GM21786 (cell line): ENCODE measurements around the gene AP1G1.
"Not testable (repeated sequence)": the region's sequence is repeated elsewhere in the genome, so short reads cannot be mapped to it uniquely, and the experiment has no call there.

Source experiments
- ATAC-seq: cut with Tn5 transposase; IDR thresholded peaks from one replicate; pipeline ENCODE4 v1.9.1; 2021; ENCODE audit not compliant: unreplicated experiment

Gene AP1G1

GRCh38 chr16:71808593-71809459 is at the start of gene AP1G1:
AP1G1 (minus strand) TSS chr16:71808834; CDS start chr16:71789479, 19,355 bp downstream.
- peak; percentile 70 for ATAC-seq

- ATAC-seq: no peak
These were observed 47.5 kb upstream of the AP1G1 start for GRCh38 chr16:71855937-71856662.

GRCh38 chr16:71854369-71854948 is 45.8 kb upstream of the AP1G1 start:
- ATAC-seq: no peak

DNA sequence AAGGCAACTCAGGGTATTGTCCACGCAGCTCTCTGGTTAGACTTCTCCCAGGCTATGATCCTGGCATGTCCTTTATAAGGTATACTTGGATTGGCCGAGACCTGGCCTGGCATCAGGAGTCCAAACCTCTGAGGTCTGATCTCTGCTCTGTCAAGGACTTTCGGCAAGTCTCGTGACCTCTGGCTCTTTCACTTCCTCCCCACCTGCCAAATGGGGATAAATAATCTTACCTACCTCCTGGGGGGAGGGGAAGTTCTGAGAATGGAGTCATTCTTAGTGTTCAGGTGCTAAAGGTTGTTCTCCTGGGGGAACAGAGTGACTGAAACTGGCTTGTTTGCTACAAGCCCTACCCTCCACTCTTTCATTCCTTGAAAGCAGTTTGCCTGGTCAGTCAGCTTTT is 44.8 kb upstream of the AP1G1 start:
- ATAC-seq: peak; percentile 80

DNA sequence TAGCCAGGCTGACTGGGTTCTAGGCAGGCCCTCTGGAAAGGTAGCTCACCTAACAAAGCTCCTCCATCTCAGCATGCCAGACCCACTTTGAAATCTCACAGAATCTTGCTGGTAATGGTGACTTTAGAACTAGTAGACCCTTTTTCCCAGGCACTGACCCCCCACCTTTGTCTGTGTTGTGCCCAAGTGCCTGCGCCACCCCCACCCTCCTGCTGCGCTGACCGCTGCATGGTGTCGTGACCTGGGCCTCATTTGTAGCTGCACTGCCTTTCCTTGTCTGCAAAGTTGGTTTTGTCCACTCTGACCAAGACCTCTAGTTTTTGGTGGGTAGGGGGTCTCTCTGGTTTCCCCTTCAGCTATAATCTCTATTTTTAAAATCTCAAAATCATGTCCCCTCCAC is 43.9 kb upstream of the AP1G1 start:
- ATAC-seq: no peak

GRCh38 chr16:71852158-71852557 is 43.5 kb upstream of the AP1G1 start:
- no peak for ATAC-seq

DNA sequence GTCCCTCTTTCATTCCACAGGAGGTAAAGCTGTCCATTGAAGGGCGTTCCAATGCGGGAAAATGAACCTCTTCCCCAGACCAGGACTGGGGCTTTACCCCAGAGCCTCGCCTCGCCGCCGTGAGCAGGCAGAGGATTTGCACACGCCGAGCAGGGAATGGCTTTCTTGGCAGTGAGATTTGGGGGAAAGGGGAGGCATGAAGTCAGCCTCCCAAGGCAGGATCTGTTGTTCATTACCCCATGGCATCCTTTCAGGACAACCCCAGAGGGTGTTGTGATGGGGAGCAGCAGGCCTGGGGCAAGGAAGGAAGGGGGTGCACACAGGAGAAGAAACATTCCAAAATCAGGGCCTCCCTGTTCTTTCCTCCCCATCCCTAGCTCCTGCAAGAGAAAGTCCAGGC is 43.1 kb upstream of the AP1G1 start:
- ATAC-seq: no peak

GRCh38 chr16:71848622-71849021 is 40.0 kb upstream of the AP1G1 start:
- ATAC-seq: no peak

GRCh38 chr16:71847096-71847495 is 38.5 kb upstream of the AP1G1 start:
- no peak for ATAC-seq

DNA sequence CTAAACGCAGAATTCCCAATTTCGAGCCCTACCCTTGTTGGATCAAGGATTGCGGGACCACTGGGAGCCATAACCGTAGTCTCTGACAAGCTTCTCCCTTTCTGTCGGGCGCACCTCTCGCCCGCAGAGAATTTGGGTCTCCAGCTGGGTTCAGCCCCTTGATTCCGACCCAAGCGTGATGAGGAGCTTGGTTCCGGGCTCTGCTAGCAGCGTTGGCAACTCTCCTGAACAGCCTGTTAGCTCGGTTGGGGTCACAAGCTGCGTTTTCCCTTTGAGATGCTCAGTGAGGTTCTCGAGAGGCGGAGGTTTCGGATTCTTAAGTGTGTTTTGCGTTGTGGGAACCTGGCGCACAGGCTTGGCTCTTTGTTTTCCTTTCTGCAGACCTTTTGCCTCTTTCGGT is 37.8 kb upstream of the AP1G1 start:
- ATAC-seq: no peak

DNA sequence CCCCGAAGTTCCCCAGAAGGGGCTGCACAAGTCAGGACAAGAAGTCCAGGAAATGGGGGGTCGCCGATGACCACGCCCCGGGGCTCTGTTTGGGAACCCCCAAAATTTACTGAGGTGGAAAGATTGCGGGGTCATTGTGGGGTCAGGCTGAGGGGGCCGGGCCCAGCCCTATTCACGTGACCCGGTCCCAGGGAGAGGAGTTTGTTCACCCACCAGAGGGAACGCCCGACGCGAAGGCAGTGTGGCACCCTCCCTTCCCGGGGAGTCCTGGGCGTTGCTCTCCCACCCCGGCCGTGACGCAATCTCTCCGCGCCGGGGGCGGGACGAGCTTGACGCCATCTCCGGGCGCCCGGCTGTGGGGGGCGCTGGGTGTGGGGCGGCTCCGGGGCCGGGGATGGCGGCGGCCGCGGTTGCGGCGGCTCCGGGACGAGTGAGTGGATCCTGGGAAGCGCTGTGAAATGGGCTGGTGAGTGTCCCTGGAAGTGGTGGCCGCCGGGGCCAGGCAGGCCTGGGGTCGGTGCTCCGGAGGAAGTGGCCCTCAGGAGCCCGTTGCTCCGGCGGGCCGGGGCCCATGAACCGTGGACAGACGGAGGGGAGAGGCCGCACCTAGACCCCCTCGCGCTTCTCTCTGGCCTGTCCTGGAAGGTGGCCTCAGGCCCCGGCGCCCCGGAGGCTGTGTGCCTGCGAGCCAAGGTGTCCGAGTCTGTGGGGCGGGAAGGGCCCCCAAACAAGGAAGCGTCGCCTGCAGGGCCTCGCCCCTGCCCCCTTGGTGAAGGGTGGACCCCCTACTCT is 37.2 kb upstream of the AP1G1 start, which contains the start of gene ATXN1L:
TSS of gene ATXN1L (plus strand) at position 338 of the 792 bp plus-strand sequence. CDS start 3,765 bp downstream, outside the sequence.
- peak; percentile 71 for ATAC-seq

GRCh38 chr16:71843572-71843971 is 34.9 kb upstream of the AP1G1 start:
- peak; percentile 26 for ATAC-seq

GRCh38 chr16:71840052-71840451 is 31.4 kb upstream of the AP1G1 start:
- no peak for ATAC-seq

- no peak for ATAC-seq
These were observed 28.5 kb upstream of the AP1G1 start for GRCh38 chr16:71837150-71837549.

DNA sequence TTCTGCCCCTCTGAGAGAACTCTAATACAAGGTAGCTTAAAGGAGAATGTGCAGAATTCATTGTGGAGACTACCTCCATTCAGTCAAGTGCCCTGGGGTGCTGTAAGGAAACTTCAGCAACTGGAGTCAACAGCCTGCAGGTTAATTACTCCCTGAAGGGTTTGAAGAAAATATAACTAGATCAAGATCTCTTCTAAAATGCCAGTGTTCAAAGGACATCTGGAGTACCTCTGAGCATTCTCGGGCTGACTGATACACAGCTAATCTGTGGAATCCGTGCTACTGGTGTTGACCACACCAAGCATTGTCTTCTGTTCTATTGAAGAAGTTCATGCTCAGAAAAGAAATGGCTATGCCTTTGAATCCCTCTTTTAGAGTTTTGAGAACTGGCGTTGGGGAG is 25.7 kb upstream of the AP1G1 start:
- no peak for ATAC-seq

DNA sequence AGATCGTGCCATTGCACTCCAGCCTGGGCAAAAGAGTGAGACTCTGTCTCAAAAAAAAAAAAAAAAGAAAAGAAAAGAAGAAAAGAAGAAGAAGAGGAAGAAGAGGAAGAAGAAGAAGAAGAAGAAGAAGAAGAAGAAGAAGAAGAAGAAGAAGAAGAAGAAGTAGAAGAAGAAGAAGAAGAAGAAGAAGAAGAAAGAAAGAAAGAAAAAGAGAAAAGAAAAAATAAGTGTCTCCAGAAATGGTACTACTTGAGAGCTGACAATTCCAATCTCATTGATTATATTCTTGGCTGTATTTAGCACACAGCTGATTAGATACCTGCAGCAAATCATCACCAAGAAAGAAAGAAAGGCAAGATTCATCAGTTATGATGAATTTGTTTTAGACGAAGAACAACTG is 23.5 kb upstream of the AP1G1 start:
- not testable (repeated sequence) for ATAC-seq

- ATAC-seq: not testable (repeated sequence)
These were observed 23.1 kb upstream of the AP1G1 start for GRCh38 chr16:71831698-71832097.

- no peak for ATAC-seq
These were observed 21.7 kb upstream of the AP1G1 start for GRCh38 chr16:71830359-71830758.

- no peak for ATAC-seq
These were observed 17.9 kb upstream of the AP1G1 start for GRCh38 chr16:71826533-71827017.

- ATAC-seq: not testable (repeated sequence)
These were observed 8.5 kb upstream of the AP1G1 start for GRCh38 chr16:71817155-71817500.
